Measurements from ENCODE around the gene PNLIPRP3.

- TF ChIP-seq CTCF (IDR thresholded peaks at IDR 0.05 in 8 of 11, conservative IDR thresholded peaks at IDR 0.05 in 3 of 11), result no peak
- TF ChIP-seq POLR2AphosphoS5 (IDR thresholded peaks at IDR 0.05), result no peak
Measured at GRCh38 chr10:116460219-116460618, 32.6 kb downstream of the PNLIPRP3 start.

Measured in spleen (tissue), 7 donors.